ENCODE data around the gene ACOT11.

Gene ACOT11

DNA sequence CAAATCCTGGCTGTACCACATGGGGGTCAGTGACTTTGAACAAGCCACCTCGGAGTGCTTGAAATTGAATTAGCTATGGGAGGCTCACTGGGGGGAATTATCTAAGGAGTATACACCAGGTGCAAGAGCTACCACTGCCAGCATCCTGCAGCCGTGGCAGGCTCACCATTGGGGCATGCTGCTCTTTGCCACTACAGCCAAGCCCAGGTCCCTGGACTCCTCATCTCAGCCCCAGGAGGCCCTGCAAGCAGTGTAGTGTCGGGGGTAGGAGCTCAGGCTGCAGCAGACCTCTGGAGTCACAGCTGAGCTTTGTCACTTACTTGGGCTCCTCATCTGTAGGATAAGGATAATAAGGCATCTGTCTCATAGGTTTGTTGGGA is 35.3 kb downstream of the ACOT11 start:
- in situ Hi-C loops (cut with HindIII; ENCODE audit: low pct_ligation_motif_present, low sequenced_read_pairs): no loop called here
- Histone ChIP-seq H3K27ac (no peak overlapping the region), H3K27me3 (replicated peaks) (no peaks in the 10 kb centered on the region), H3K4me3 (ENCODE audit: low read depth, low read length) (no peak overlapping the region), H3K36me3 (replicated peaks) (no peaks in the 10 kb centered on the region)
- TF ChIP-seq, protein P1, sequence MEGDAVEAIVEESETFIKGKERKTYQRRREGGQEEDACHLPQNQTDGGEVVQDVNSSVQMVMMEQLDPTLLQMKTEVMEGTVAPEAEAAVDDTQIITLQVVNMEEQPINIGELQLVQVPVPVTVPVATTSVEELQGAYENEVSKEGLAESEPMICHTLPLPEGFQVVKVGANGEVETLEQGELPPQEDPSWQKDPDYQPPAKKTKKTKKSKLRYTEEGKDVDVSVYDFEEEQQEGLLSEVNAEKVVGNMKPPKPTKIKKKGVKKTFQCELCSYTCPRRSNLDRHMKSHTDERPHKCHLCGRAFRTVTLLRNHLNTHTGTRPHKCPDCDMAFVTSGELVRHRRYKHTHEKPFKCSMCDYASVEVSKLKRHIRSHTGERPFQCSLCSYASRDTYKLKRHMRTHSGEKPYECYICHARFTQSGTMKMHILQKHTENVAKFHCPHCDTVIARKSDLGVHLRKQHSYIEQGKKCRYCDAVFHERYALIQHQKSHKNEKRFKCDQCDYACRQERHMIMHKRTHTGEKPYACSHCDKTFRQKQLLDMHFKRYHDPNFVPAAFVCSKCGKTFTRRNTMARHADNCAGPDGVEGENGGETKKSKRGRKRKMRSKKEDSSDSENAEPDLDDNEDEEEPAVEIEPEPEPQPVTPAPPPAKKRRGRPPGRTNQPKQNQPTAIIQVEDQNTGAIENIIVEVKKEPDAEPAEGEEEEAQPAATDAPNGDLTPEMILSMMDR (IDR thresholded peaks at IDR 0.05; ENCODE audit: low read depth, low read length, missing control alignments): no peak
- no peak for DNase-seq

DNA sequence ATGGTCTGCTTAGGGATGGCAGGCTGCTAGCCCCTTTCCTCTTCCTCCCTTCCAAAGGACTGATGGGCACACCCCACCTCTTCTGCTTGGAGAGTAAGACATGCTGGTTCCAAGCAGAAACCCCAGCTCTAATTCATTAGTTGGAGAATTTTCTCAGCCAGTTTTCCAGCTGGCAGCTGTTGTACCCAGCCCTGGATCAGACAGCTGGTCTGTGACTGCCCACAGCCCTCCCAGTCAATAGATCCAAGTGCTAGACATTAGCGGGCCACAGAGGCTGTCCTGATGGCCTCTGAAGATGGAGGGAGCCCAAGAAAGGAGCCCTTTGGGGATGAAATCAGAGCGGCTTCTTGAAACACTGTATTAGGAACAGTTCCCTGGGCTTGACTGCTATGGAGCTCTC is 35.8 kb downstream of the ACOT11 start:
- in situ Hi-C loops (cut with HindIII; ENCODE audit: low pct_ligation_motif_present, low sequenced_read_pairs): no loop called here

GRCh38 chr1:54584575-54584974 is 36.5 kb downstream of the ACOT11 start:
- no peaks in the 10 kb centered on the region for H3K27me3 ChIP-seq (replicated peaks)
- no peak for DNase-seq
- H3K4me3 ChIP-seq (ENCODE audit: low read depth, low read length): no peak overlapping the region
- no peaks in the 10 kb centered on the region for H3K36me3 ChIP-seq (replicated peaks)
- TF ChIP-seq, protein P1 (IDR thresholded peaks at IDR 0.05; ENCODE audit: low read depth, low read length, missing control alignments): no peak
- in situ Hi-C loops (cut with HindIII; ENCODE audit: low pct_ligation_motif_present, low sequenced_read_pairs): no loop called here
- no peak overlapping the region for H3K27ac ChIP-seq

More for the DNA sequence above, 35.8 kb downstream of the ACOT11 start:
- H3K27me3 ChIP-seq (replicated peaks): no peaks in the 10 kb centered on the region
- DNase-seq: no peak
- TF ChIP-seq, protein P1 (IDR thresholded peaks at IDR 0.05; ENCODE audit: low read depth, low read length, missing control alignments): no peak
- no peak overlapping the region for H3K27ac ChIP-seq
- no peaks in the 10 kb centered on the region for H3K36me3 ChIP-seq (replicated peaks)
- H3K4me3 ChIP-seq (ENCODE audit: low read depth, low read length): no peak overlapping the region

DNA sequence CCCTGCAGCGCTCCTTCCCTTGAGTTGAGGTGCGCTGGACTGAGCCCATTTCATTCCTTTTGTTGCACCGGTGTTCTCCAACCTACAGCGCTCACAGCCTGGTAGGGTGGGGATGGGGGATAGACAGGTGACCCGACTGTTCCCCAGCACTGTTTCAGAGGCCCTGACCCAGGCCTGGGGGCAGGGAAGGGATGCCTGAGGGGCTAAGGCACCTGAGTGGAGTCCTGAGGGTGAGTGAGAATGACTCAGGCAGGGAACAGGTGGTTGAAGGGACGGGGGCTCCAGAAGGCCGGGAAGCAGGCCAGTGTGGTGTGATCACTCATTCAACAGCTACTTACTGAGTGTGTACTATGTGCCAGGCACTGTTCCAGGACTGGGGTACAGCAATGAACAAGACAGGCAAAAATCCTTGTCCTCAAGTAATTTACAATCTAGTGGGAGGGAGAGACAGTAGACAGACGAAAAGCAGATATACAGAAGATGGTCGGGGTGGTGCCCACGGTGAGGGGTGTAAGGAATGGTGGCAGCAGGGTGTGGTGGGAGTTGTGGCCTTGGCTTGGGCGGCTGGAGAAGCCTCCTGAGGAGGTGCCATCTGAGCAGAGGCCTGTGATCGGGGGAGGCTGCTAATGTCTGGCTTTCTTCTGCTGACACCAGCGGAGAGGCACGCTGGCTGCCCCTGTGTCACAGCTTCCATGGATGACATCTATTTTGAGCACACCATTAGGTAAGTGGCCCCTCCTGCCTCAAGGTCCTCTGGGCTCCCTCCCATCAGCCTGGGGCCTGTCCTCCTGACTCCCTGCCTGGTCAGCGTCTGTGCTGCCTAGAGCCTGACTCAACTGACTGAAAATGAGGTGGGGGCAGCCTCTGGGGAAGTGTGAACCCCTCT is 37.4 kb downstream of the ACOT11 start:
- in situ Hi-C loops (cut with HindIII; ENCODE audit: low pct_ligation_motif_present, low sequenced_read_pairs): no loop called here
- TF ChIP-seq, protein P1 (IDR thresholded peaks at IDR 0.05; ENCODE audit: low read depth, low read length, missing control alignments): no peak
- Histone ChIP-seq H3K27ac (no peak overlapping the region), H3K4me3 (ENCODE audit: low read depth, low read length) (no peak overlapping the region), H3K27me3 (replicated peaks) (no peaks in the 10 kb centered on the region), H3K36me3 (replicated peaks) (no peaks in the 10 kb centered on the region)
- DNase-seq: no peak

GRCh38 chr1:54588377-54588776 is 40.3 kb downstream of the ACOT11 start:
- TF ChIP-seq, protein P1 (IDR thresholded peaks at IDR 0.05; ENCODE audit: low read depth, low read length, missing control alignments): no peak
- Histone ChIP-seq H3K27me3 (replicated peaks) (no peaks in the 10 kb centered on the region), H3K36me3 (replicated peaks) (no peaks in the 10 kb centered on the region), H3K27ac (no peak overlapping the region), H3K4me3 (ENCODE audit: low read depth, low read length) (no peak overlapping the region)
- DNase-seq: no peak
- in situ Hi-C loops (cut with HindIII; ENCODE audit: low pct_ligation_motif_present, low sequenced_read_pairs): no loop called here
